NCI-H2107 treated with DMSO at 0.1 percent for 48 hours (cell line): ENCODE measurements around the gene FAM241B.

Source experiments
- DNase-seq: peaks from one replicate; lab custom pipeline; 2025; ENCODE audit not compliant: unreplicated experiment; lab: John Stamatoyannopoulos, UW

The FAM241B gene

GRCh38 chr10:69647819-69648218 is 17.8 kb downstream of the FAM241B start:
- DNase-seq, result no peak

- DNase-seq, result no peak
Observed at GRCh38 chr10:69648461-69648860, 18.4 kb downstream of the FAM241B start.

- no peak for DNase-seq
Observed at GRCh38 chr10:69649786-69650550, 19.9 kb downstream of the FAM241B start.

- DNase-seq, result no peak
Observed at GRCh38 chr10:69650589-69651261, 20.7 kb downstream of the FAM241B start.

- DNase-seq, result no peak
Observed at GRCh38 chr10:69651362-69651761, 21.3 kb downstream of the FAM241B start.

GRCh38 chr10:69652111-69652856 is 22.2 kb downstream of the FAM241B start:
- DNase-seq, result no peak

GRCh38 chr10:69652857-69653199 is 22.8 kb downstream of the FAM241B start:
- DNase-seq, result no peak

- no peak for DNase-seq
Observed at GRCh38 chr10:69653561-69653960, 23.5 kb downstream of the FAM241B start.

- no peak for DNase-seq
Observed at GRCh38 chr10:69655124-69655867, 25.2 kb downstream of the FAM241B start.

GRCh38 chr10:69655868-69656555 is 26.0 kb downstream of the FAM241B start:
- no peak for DNase-seq

- DNase-seq, result no peak
Observed at GRCh38 chr10:69656742-69657269, 26.8 kb downstream of the FAM241B start.

- DNase-seq, result no peak
Observed at GRCh38 chr10:69657430-69657829, 27.4 kb downstream of the FAM241B start.

GRCh38 chr10:69657866-69658265 is 27.8 kb downstream of the FAM241B start:
- DNase-seq, result no peak

GRCh38 chr10:69659241-69660038 is 29.4 kb downstream of the FAM241B start:
- no peak for DNase-seq

GRCh38 chr10:69660296-69660695 is 30.2 kb downstream of the FAM241B start:
- no peak for DNase-seq

- no peak for DNase-seq
Observed at GRCh38 chr10:69661414-69662172, 31.5 kb downstream of the FAM241B start.

GRCh38 chr10:69662173-69662877 is 32.3 kb downstream of the FAM241B start:
- no peak for DNase-seq

GRCh38 chr10:69662901-69663300 is 32.9 kb downstream of the FAM241B start:
- no peak for DNase-seq
